CD8-positive, alpha-beta memory T cell (primary cell): ENCODE measurements around the gene TMEM89. TPM values are rescaled to one million over a fixed set of nuclear protein-coding genes. Genes with fewer than 3 reads are reported as not detected.

Experiments used
- CTCF ChIA-PET: fragments of 350-600 bp; sonication (Branson Sonifier 250); formaldehyde crosslinking; loops from one replicate; lab custom pipeline; 2021; ENCODE audit warnings: antibody characterized with exemption; lab: Charles Lee
- POLR2A ChIA-PET: fragments of 350-600 bp; sonication (Branson Sonifier 250); formaldehyde crosslinking; loops from one replicate; lab custom pipeline; 2021; ENCODE audit warnings: antibody characterized with exemption; lab: Charles Lee
- DNase-seq, 5 donors: peaks; one replicate each; pipeline versions ENCODE4 v3.0.0 to v3.0.0-alpha.2; 2020 to 2022; ENCODE audit warnings: mixed read lengths in 1 of 5
- H3K27ac ChIP-seq: one replicate; pipeline ENCODE4 v1.7.0; 2013; ENCODE audit warnings: low read depth, mild to moderate bottlenecking, low read length, moderate library complexity
- H3K27me3 ChIP-seq: 2 replicates; pipeline ENCODE4 v1.7.0; 2013; ENCODE audit warnings: low read length, mild to moderate bottlenecking; ENCODE audit not compliant: insufficient read depth, poor library complexity, severe bottlenecking
- H3K36me3 ChIP-seq: 2 replicates; pipeline ENCODE4 v1.7.0; 2013; ENCODE audit warnings: mild to moderate bottlenecking, low read length, moderate library complexity; ENCODE audit not compliant: insufficient read depth
- H3K4me1 ChIP-seq: 2 replicates; pipeline ENCODE4 v1.7.0; 2013; ENCODE audit warnings: mild to moderate bottlenecking, low read length, moderate library complexity; ENCODE audit not compliant: insufficient read depth
- H3K4me3 ChIP-seq: 2 replicates; pipeline ENCODE4 v1.7.0; 2013; ENCODE audit warnings: mild to moderate bottlenecking, low read length
- H3K9me3 ChIP-seq: 2 replicates; pipeline ENCODE4 v1.7.0; 2013; ENCODE audit warnings: mild to moderate bottlenecking, low read length
- H3K27ac Mint-ChIP-seq, 8 donors: one replicate each; pipeline ENCODE4 v1.8.0; 2020 to 2021; ENCODE audit warnings: mixed read lengths in 8 of 8, mild to moderate bottlenecking in 6 of 8, inconsistent platforms in 3 of 8, moderate library complexity in 3 of 8
- H3K27me3 Mint-ChIP-seq, 2 donors: one replicate each; pipeline ENCODE4 v1.8.0; 2020 to 2021; ENCODE audit warnings: mixed read lengths in 2 of 2, mild to moderate bottlenecking in 1 of 2, moderate library complexity in 1 of 2
- H3K36me3 Mint-ChIP-seq, 3 donors: one replicate each; pipeline ENCODE4 v1.8.0; 2020 to 2021; ENCODE audit warnings: mixed read lengths in 3 of 3, inconsistent platforms in 1 of 3, mild to moderate bottlenecking in 1 of 3
- H3K4me1 Mint-ChIP-seq, 3 donors: one replicate each; pipeline ENCODE4 v1.8.0; 2020 to 2021; ENCODE audit warnings: mixed read lengths in 3 of 3, inconsistent platforms in 1 of 3, mild to moderate bottlenecking in 1 of 3
- H3K4me3 Mint-ChIP-seq, 7 donors: one replicate each; pipeline ENCODE4 v1.8.0; 2020 to 2021; ENCODE audit warnings: mixed read lengths in 7 of 7, mild to moderate bottlenecking in 6 of 7, moderate library complexity in 4 of 7, inconsistent platforms in 2 of 7
- H3K9me3 Mint-ChIP-seq, 5 donors: one replicate each; pipeline ENCODE4 v1.8.0; 2020 to 2022; ENCODE audit warnings: mixed read lengths in 5 of 5, mild to moderate bottlenecking in 3 of 5, moderate library complexity in 2 of 5, inconsistent platforms in 1 of 5
- polyA plus RNA-seq: library from polyadenylated mRNA; unstranded; fragments of 300-500 nt; fragmentation: Illumina TruSeq; gene quantifications from one replicate; pipeline ENCODE4 v1.2.3, GENCODE V29; 2021
- total RNA-seq, 2 experiments: library from RNA; stranded (reverse); gene quantifications; one replicate each; pipeline ENCODE4 v1.2.3, GENCODE V29; 2021

The TMEM89 gene
- total and polyA plus RNA-seq, 3 experiments from 2014 or later: not detected

GRCh38 chr3:48591886-48592518 lies 29.6 kb downstream of the TMEM89 start:
- H3K4me3 ChIP-seq: no peak overlapping the region
- no peaks in the 10 kb centered on the region for H3K9me3 ChIP-seq
- no peak for DNase-seq
- no peak overlapping the region for H3K4me3 Mint-ChIP-seq
- H3K4me1 ChIP-seq: no peaks in the 10 kb centered on the region
- peaks cover 0 to 11% (median 2%) of the 10 kb centered on the region in 3 donors for H3K4me1 Mint-ChIP-seq
- H3K27ac ChIP-seq: no peak overlapping the region
- H3K27me3 ChIP-seq: no peaks in the 10 kb centered on the region
- H3K36me3 Mint-ChIP-seq: peaks cover 0 to 2% (median 0%) of the 10 kb centered on the region in 3 donors
- POLR2A ChIA-PET: no interaction called here
- no peaks in the 10 kb centered on the region for H3K9me3 Mint-ChIP-seq
- peaks cover 27 to 63% of the 10 kb centered on the region in 2 donors for H3K27me3 Mint-ChIP-seq
- CTCF ChIA-PET: no interaction called here
- H3K36me3 ChIP-seq: no peaks in the 10 kb centered on the region
- H3K27ac Mint-ChIP-seq: no peak overlapping the region

DNA sequence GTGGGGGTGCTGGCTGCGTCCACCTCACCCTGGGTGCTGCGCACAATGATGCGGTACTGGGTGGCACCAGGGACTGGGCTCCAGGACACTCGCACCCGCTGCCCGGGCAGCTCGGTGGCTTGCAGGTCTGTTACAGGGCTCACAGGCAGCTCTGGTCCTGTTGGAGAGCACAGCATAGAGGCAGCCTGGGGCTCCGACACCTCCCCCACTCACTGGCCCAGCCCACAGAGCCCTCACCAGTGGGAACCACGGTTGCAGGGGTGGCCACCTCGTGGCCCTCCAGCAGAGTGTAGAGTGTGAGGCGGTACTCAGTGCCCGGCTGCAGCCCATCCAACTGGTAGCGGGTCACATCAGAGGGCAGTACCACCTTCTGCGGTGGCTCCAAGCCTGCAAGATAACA lies 30.1 kb downstream of the TMEM89 start:
- no peaks in the 10 kb centered on the region for H3K4me1 ChIP-seq
- Mint-ChIP-seq H3K9me3 (no peaks in the 10 kb centered on the region), H3K27me3 (peaks cover 27 to 67% of the 10 kb centered on the region in 2 donors), H3K4me3 (no peak overlapping the region), H3K36me3 (no peaks in the 10 kb centered on the region), H3K27ac (no peak overlapping the region), H3K4me1 (peaks cover 0 to 11% (median 2%) of the 10 kb centered on the region in 3 donors)
- ChIA-PET CTCF (no interaction called here), POLR2A (no interaction called here)
- no peak overlapping the region for H3K4me3 ChIP-seq
- no peak for DNase-seq
- no peaks in the 10 kb centered on the region for H3K36me3 ChIP-seq
- no peaks in the 10 kb centered on the region for H3K9me3 ChIP-seq
- H3K27me3 ChIP-seq: no peaks in the 10 kb centered on the region
- H3K27ac ChIP-seq: no peak overlapping the region

DNA sequence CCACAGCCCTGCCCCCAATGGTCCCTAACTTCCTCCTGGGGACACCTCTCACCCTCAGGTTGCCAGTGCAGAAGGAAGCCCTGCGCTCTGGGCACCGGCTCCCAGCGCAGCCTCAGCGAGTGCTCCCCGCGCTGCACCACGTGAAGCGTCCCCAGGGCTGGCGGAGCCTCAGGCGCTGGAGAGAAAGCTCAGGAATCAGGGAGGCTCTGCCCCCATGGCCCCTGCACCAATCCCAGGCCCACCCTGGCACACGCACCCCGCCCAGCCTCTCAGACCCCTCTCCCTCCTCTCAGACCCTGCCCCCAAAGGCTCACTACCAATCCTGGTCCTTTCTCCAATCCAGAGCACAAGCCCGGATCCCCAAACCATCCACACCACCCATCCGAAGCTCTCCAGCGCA lies 33.3 kb downstream of the TMEM89 start:
- POLR2A ChIA-PET: no interaction called here
- H3K4me1 ChIP-seq: no peaks in the 10 kb centered on the region
- H3K4me1 Mint-ChIP-seq: no peaks in the 10 kb centered on the region
- no peak overlapping the region for H3K27ac Mint-ChIP-seq
- CTCF ChIA-PET: no interaction called here
- no peaks in the 10 kb centered on the region for H3K36me3 Mint-ChIP-seq
- no peak for DNase-seq
- H3K27me3 ChIP-seq: no peaks in the 10 kb centered on the region
- no peak overlapping the region for H3K4me3 Mint-ChIP-seq
- no peaks in the 10 kb centered on the region for H3K9me3 ChIP-seq
- H3K27ac ChIP-seq: no peak overlapping the region
- H3K36me3 ChIP-seq: no peaks in the 10 kb centered on the region
- peaks cover 23 to 51% of the 10 kb centered on the region in 2 donors for H3K27me3 Mint-ChIP-seq
- H3K9me3 Mint-ChIP-seq: no peaks in the 10 kb centered on the region
- no peak overlapping the region for H3K4me3 ChIP-seq

DNA sequence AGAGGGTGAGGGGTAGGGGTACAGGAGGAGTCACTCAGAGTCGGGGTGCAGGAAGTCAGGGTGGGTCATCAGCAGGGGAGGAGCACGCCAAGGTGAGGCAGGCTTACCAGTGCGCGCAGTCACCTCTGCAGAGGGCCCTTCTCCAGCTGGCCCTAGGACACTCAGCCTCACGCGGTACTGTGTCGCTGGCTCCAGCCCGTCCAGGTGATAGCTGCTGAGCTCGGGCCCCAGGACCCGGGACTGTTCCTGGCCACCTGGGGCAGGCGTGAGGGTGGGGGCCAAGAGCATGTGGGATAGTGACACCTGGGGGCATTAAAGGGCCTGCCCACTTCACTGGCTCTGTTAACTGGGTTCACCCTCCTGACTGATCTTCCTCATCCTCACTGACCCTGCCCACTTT lies 33.9 kb downstream of the TMEM89 start:
- Mint-ChIP-seq H3K9me3 (no peaks in the 10 kb centered on the region), H3K4me1 (no peaks in the 10 kb centered on the region), H3K27me3 (peaks cover 17 to 46% of the 10 kb centered on the region in 2 donors), H3K4me3 (no peak overlapping the region), H3K36me3 (no peaks in the 10 kb centered on the region), H3K27ac (no peak overlapping the region)
- Histone ChIP-seq H3K27me3 (no peaks in the 10 kb centered on the region), H3K27ac (no peak overlapping the region), H3K36me3 (no peaks in the 10 kb centered on the region), H3K4me1 (no peaks in the 10 kb centered on the region), H3K9me3 (no peaks in the 10 kb centered on the region), H3K4me3 (no peak overlapping the region)
- CTCF ChIA-PET: no interaction called here
- POLR2A ChIA-PET: no interaction called here
- DNase-seq: no peak

GRCh38 chr3:48585411-48585810 lies 36.2 kb downstream of the TMEM89 start:
- H3K27ac Mint-ChIP-seq: no peak overlapping the region
- ChIA-PET CTCF (no interaction called here), POLR2A (no interaction called here)
- Histone ChIP-seq H3K36me3 (no peaks in the 10 kb centered on the region), H3K27ac (no peak overlapping the region), H3K4me3 (no peak overlapping the region), H3K9me3 (no peaks in the 10 kb centered on the region), H3K4me1 (no peaks in the 10 kb centered on the region), H3K27me3 (no peaks in the 10 kb centered on the region)
- DNase-seq: no peak
- H3K9me3 Mint-ChIP-seq: no peaks in the 10 kb centered on the region
- H3K4me3 Mint-ChIP-seq: no peak overlapping the region
- H3K4me1 Mint-ChIP-seq: no peaks in the 10 kb centered on the region
- peaks cover 15 to 31% of the 10 kb centered on the region in 2 donors for H3K27me3 Mint-ChIP-seq
- no peaks in the 10 kb centered on the region for H3K36me3 Mint-ChIP-seq

DNA sequence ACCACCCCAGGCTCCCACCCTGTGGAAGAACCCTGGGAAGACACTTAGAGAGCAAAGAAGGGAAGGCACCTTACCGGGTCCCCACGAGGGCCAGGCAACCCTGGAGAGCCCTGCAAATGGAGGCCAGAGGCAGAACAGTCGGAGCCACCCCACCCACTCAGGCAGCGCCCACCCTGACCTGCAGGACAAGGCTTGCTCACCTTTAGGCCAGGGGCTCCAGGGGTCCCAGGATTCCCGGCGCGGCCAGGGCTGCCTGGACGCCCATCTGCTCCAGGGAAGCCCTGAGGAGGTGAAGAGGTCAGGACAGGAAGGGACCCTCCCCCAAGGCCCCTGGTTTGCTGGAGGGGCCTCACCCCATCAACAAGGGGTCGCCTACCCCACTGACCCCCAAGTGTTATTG lies 36.7 kb downstream of the TMEM89 start:
- CTCF ChIA-PET: no interaction called here
- no peaks in the 10 kb centered on the region for H3K9me3 ChIP-seq
- H3K27me3 ChIP-seq: no peaks in the 10 kb centered on the region
- H3K4me3 Mint-ChIP-seq: no peak overlapping the region
- H3K36me3 ChIP-seq: no peaks in the 10 kb centered on the region
- POLR2A ChIA-PET: no interaction called here
- H3K27me3 Mint-ChIP-seq: peaks cover 15 to 29% of the 10 kb centered on the region in 2 donors
- no peaks in the 10 kb centered on the region for H3K4me1 Mint-ChIP-seq
- H3K4me1 ChIP-seq: no peaks in the 10 kb centered on the region
- no peaks in the 10 kb centered on the region for H3K9me3 Mint-ChIP-seq
- no peaks in the 10 kb centered on the region for H3K36me3 Mint-ChIP-seq
- no peak overlapping the region for H3K4me3 ChIP-seq
- H3K27ac Mint-ChIP-seq: no peak overlapping the region
- DNase-seq: no peak
- no peak overlapping the region for H3K27ac ChIP-seq

DNA sequence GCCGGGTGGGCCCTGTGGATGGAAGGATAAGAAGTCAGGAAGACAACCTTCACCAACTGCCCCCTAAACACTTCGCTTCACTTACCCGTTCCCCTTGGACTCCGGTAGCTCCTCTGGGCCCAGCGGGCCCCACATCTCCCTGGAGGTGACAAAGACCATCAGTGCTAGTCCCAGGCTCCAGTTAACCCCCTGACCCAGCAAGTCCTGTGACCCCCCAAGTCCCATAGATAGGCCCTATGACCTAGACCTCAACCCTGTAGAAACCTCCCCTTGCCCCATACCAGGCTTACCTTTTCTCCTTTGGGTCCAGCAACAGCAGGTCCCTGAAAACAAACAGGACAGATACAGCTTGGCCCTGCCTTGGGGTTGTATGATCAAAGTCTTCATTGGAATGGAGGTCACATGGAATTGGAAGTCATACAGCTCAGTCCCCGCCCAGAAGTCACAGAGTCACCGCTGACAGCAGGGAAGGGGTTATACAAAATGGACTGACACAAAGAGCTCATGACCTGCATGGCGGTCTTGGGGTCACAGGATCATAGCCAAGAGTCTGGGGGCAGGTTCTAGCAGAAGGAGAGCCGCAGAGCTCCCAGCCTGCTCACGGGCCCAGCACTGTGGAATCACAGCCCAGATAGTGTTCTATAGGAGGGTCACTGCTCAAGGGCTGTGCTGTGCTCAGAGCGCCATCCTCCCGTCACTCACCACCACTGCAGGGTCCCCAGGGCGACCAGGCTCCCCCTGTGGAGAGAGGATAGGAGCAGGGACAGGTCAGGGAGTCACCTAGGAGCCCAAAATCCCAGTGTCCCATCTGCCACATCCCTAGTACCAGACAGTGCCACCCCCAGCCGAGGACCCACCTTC lies 39.7 kb downstream of the TMEM89 start:
- Mint-ChIP-seq H3K9me3 (no peaks in the 10 kb centered on the region), H3K27ac (no peak overlapping the region), H3K4me3 (no peak overlapping the region), H3K4me1 (no peaks in the 10 kb centered on the region), H3K36me3 (no peaks in the 10 kb centered on the region), H3K27me3 (peaks cover 4% of the 10 kb centered on the region in 2 donors)
- CTCF ChIA-PET: no interaction called here
- Histone ChIP-seq H3K9me3 (no peaks in the 10 kb centered on the region), H3K4me3 (no peak overlapping the region), H3K27ac (no peak overlapping the region), H3K27me3 (no peaks in the 10 kb centered on the region), H3K36me3 (no peaks in the 10 kb centered on the region), H3K4me1 (no peaks in the 10 kb centered on the region)
- POLR2A ChIA-PET: no interaction called here
- no peak for DNase-seq

- Histone ChIP-seq H3K4me3 (no peak overlapping the region), H3K36me3 (no peaks in the 10 kb centered on the region), H3K9me3 (no peaks in the 10 kb centered on the region), H3K4me1 (no peaks in the 10 kb centered on the region), H3K27me3 (no peaks in the 10 kb centered on the region), H3K27ac (no peak overlapping the region)
- no peaks in the 10 kb centered on the region for H3K9me3 Mint-ChIP-seq
- H3K36me3 Mint-ChIP-seq: no peaks in the 10 kb centered on the region
- H3K4me1 Mint-ChIP-seq: no peaks in the 10 kb centered on the region
- no peak overlapping the region for H3K4me3 Mint-ChIP-seq
- H3K27ac Mint-ChIP-seq: no peak overlapping the region
- peaks cover 0 to 4% of the 10 kb centered on the region in 2 donors for H3K27me3 Mint-ChIP-seq
- CTCF ChIA-PET: no interaction called here
- POLR2A ChIA-PET: no interaction called here
- no peak for DNase-seq
Measured at GRCh38 chr3:48576647-48577046, 44.9 kb downstream of the TMEM89 start.
